ENCODE data around the gene ADAM33.

Gene ADAM33

GRCh38 chr20:3714092-3714491, 32.3 kb upstream of the ADAM33 start:
- Mint-ChIP-seq H3K9me3 (no peaks in the 10 kb centered on the region), H3K4me3 (no peak overlapping the region), H3K4me1 (ENCODE audit: low read depth) (no peaks in the 10 kb centered on the region), H3K27ac (no peak overlapping the region), H3K36me3 (ENCODE audit: low read depth) (no peaks in the 10 kb centered on the region), H3K27me3 (peaks cover 16% of the 10 kb centered on the region)

GRCh38 chr20:3712279-3712873, 30.6 kb upstream of the ADAM33 start, which contains the start of gene SIGLEC1:
TSS of gene SIGLEC1 (minus strand) at chr20:3712600. CDS start at chr20:3707128, 5,472 bp downstream.
- Mint-ChIP-seq H3K4me3 (no peak within 1 kb of the TSS), H3K4me1 (ENCODE audit: low read depth) (no peaks in the 10 kb centered on the region), H3K36me3 (ENCODE audit: low read depth) (no peaks in the 10 kb centered on the region), H3K9me3 (no peaks in the 10 kb centered on the region), H3K27me3 (peaks cover 11% of the 10 kb centered on the region), H3K27ac (no peak within 1 kb of the TSS)

GRCh38 chr20:3711484-3711941, 29.7 kb upstream of the ADAM33 start:
- Mint-ChIP-seq H3K9me3 (no peaks in the 10 kb centered on the region), H3K4me1 (ENCODE audit: low read depth) (no peaks in the 10 kb centered on the region), H3K27me3 (peaks cover 10% of the 10 kb centered on the region), H3K36me3 (ENCODE audit: low read depth) (no peaks in the 10 kb centered on the region), H3K4me3 (no peak overlapping the region), H3K27ac (no peak overlapping the region)

GRCh38 chr20:3710703-3711483, 29.1 kb upstream of the ADAM33 start:
- no peaks in the 10 kb centered on the region for H3K4me1 Mint-ChIP-seq (ENCODE audit: low read depth)
- peaks cover 10% of the 10 kb centered on the region for H3K27me3 Mint-ChIP-seq
- no peaks in the 10 kb centered on the region for H3K36me3 Mint-ChIP-seq (ENCODE audit: low read depth)
- H3K27ac Mint-ChIP-seq: no peak overlapping the region
- H3K4me3 Mint-ChIP-seq: no peak overlapping the region
- H3K9me3 Mint-ChIP-seq: no peaks in the 10 kb centered on the region

- Mint-ChIP-seq H3K4me3 (no peak overlapping the region), H3K9me3 (no peaks in the 10 kb centered on the region), H3K27me3 (peaks cover 10% of the 10 kb centered on the region), H3K27ac (no peak overlapping the region), H3K36me3 (ENCODE audit: low read depth) (no peaks in the 10 kb centered on the region), H3K4me1 (ENCODE audit: low read depth) (no peaks in the 10 kb centered on the region)
Observed at GRCh38 chr20:3710011-3710466, 28.2 kb upstream of the ADAM33 start.

GRCh38 chr20:3707508-3707899, 25.7 kb upstream of the ADAM33 start:
- no peaks in the 10 kb centered on the region for H3K4me1 Mint-ChIP-seq (ENCODE audit: low read depth)
- H3K36me3 Mint-ChIP-seq (ENCODE audit: low read depth): no peaks in the 10 kb centered on the region
- no peak overlapping the region for H3K27ac Mint-ChIP-seq
- H3K9me3 Mint-ChIP-seq: no peaks in the 10 kb centered on the region
- no peak overlapping the region for H3K4me3 Mint-ChIP-seq
- peaks cover 13% of the 10 kb centered on the region for H3K27me3 Mint-ChIP-seq

GRCh38 chr20:3706774-3707507, 25.1 kb upstream of the ADAM33 start:
- Mint-ChIP-seq H3K27me3 (peaks cover 11% of the 10 kb centered on the region), H3K36me3 (ENCODE audit: low read depth) (no peaks in the 10 kb centered on the region), H3K4me3 (no peak overlapping the region), H3K4me1 (ENCODE audit: low read depth) (no peaks in the 10 kb centered on the region), H3K27ac (no peak overlapping the region), H3K9me3 (no peaks in the 10 kb centered on the region)

GRCh38 chr20:3705970-3706739, 24.3 kb upstream of the ADAM33 start:
- H3K27me3 Mint-ChIP-seq: peaks cover 4% of the 10 kb centered on the region
- no peaks in the 10 kb centered on the region for H3K9me3 Mint-ChIP-seq
- no peak overlapping the region for H3K27ac Mint-ChIP-seq
- H3K36me3 Mint-ChIP-seq (ENCODE audit: low read depth): no peaks in the 10 kb centered on the region
- H3K4me1 Mint-ChIP-seq (ENCODE audit: low read depth): no peaks in the 10 kb centered on the region
- H3K4me3 Mint-ChIP-seq: no peak overlapping the region

GRCh38 chr20:3705491-3705969, 23.7 kb upstream of the ADAM33 start:
- H3K4me1 Mint-ChIP-seq (ENCODE audit: low read depth): no peaks in the 10 kb centered on the region
- H3K9me3 Mint-ChIP-seq: no peaks in the 10 kb centered on the region
- peaks cover 3% of the 10 kb centered on the region for H3K27me3 Mint-ChIP-seq
- H3K27ac Mint-ChIP-seq: no peak overlapping the region
- no peaks in the 10 kb centered on the region for H3K36me3 Mint-ChIP-seq (ENCODE audit: low read depth)
- no peak overlapping the region for H3K4me3 Mint-ChIP-seq

- Mint-ChIP-seq H3K4me3 (no peak overlapping the region), H3K9me3 (no peaks in the 10 kb centered on the region), H3K4me1 (ENCODE audit: low read depth) (no peaks in the 10 kb centered on the region), H3K36me3 (ENCODE audit: low read depth) (no peaks in the 10 kb centered on the region), H3K27ac (no peak overlapping the region), H3K27me3 (peaks cover 3% of the 10 kb centered on the region)
Observed at GRCh38 chr20:3704087-3704486, 22.3 kb upstream of the ADAM33 start.

- H3K27ac Mint-ChIP-seq: no peak overlapping the region
- H3K9me3 Mint-ChIP-seq: no peaks in the 10 kb centered on the region
- H3K27me3 Mint-ChIP-seq: peaks cover 3% of the 10 kb centered on the region
- no peaks in the 10 kb centered on the region for H3K36me3 Mint-ChIP-seq (ENCODE audit: low read depth)
- H3K4me3 Mint-ChIP-seq: no peak overlapping the region
- no peaks in the 10 kb centered on the region for H3K4me1 Mint-ChIP-seq (ENCODE audit: low read depth)
Observed at GRCh38 chr20:3702611-3703391, 21.0 kb upstream of the ADAM33 start.

GRCh38 chr20:3701061-3701998, 19.5 kb upstream of the ADAM33 start:
- H3K4me1 Mint-ChIP-seq (ENCODE audit: low read depth): no peaks in the 10 kb centered on the region
- peaks cover 3% of the 10 kb centered on the region for H3K27me3 Mint-ChIP-seq
- no peaks in the 10 kb centered on the region for H3K36me3 Mint-ChIP-seq (ENCODE audit: low read depth)
- no peak overlapping the region for H3K27ac Mint-ChIP-seq
- no peak overlapping the region for H3K4me3 Mint-ChIP-seq
- no peaks in the 10 kb centered on the region for H3K9me3 Mint-ChIP-seq

- no peaks in the 10 kb centered on the region for H3K36me3 Mint-ChIP-seq (ENCODE audit: low read depth)
Observed at GRCh38 chr20:3699037-3699436, 17.2 kb upstream of the ADAM33 start.

More at GRCh38 chr20:3699037-3699436, 17.2 kb upstream of the ADAM33 start:
- Mint-ChIP-seq H3K27ac (no peak overlapping the region), H3K27me3 (peaks cover 3% of the 10 kb centered on the region), H3K4me3 (no peak overlapping the region), H3K9me3 (no peaks in the 10 kb centered on the region), H3K4me1 (ENCODE audit: low read depth) (no peaks in the 10 kb centered on the region)

Data from stimulated activated naive CD8-positive, alpha-beta T cell treated with anti-CD3 and anti-CD28 coated beads, Interleukin-15, Interleukin-2, amounts not matched to agents 100 ng/mL and 50 ng/mL, for 24 hours (primary cell).